NB4 (cell line): ENCODE data around the gene ENG.

ENCODE experiments used
- CTCF ChIP-seq: IDR thresholded peaks from one replicate; pipeline ENCODE4 v1.5.1; 2012; ENCODE audit warnings: low read depth, low read length
- POLR2A ChIP-seq: IDR thresholded peaks from 2 replicates; pipeline ENCODE4 v1.6.1; 2011; ENCODE audit warnings: mild to moderate bottlenecking; ENCODE audit not compliant: insufficient read length; ENCODE audit errors: extremely low read depth

- TF ChIP-seq CTCF: no peak
- no peak for TF ChIP-seq POLR2A
These were observed 81.9 kb downstream of the ENG start for GRCh38 chr9:127772603-127773002.
